Thoracic aorta (tissue), 2 donors: ENCODE results near the gene R3HDM2. TPM values are rescaled to one million over a fixed set of nuclear protein-coding genes. Genes with fewer than 3 reads are reported as not detected.
"Not testable (repeated sequence)": the region's sequence is repeated elsewhere in the genome, so short reads cannot be mapped to it uniquely, and the experiment has no call there.

Experiments used
- ATAC-seq: fragments of 150-250 bp; one replicate; pipeline ENCODE4 v1.8.0; 2017; ENCODE audit warnings: low read depth; ENCODE audit not compliant: insufficient number of reproducible peaks, low FRiP score
- DNase-seq: peaks from one replicate; pipeline ENCODE4 v3.0.0-alpha.2; 2020; ENCODE audit warnings: low spot score
- H3K27ac ChIP-seq, 2 donors: fragments of 200-600 bp; sonication (generic); 1 replicate in 1 of 2; 2 replicates in 1 of 2; pipeline ENCODE4 v1.5.1; 2016; ENCODE audit warnings: mild to moderate bottlenecking in 2 of 2, moderate library complexity in 2 of 2
- H3K27me3 ChIP-seq: fragments of 200-600 bp; sonication (generic); replicated peaks from 2 replicates; pipeline ENCODE4 v1.6.0; 2016; ENCODE audit warnings: mild to moderate bottlenecking; ENCODE audit not compliant: insufficient read depth
- H3K36me3 ChIP-seq: fragments of 200-600 bp; sonication (generic); one replicate; pipeline ENCODE4 v1.5.1; 2016
- H3K4me1 ChIP-seq, 2 donors: fragments of 200-600 bp; sonication (generic); 1 replicate in 1 of 2; 2 replicates in 1 of 2; pipeline versions ENCODE4 v1.5.1 to v1.6.0; 2016; ENCODE audit warnings: low read depth in 2 of 2, mild to moderate bottlenecking in 1 of 2; ENCODE audit not compliant: control insufficient read depth in 1 of 2
- H3K4me3 ChIP-seq: fragments of 200-600 bp; sonication (generic); 2 replicates; pipeline ENCODE4 v1.5.1; 2016; ENCODE audit warnings: mild to moderate bottlenecking
- H3K9me3 ChIP-seq: fragments of 200-600 bp; sonication (generic); 2 replicates; pipeline ENCODE4 v1.5.1; 2016
- total RNA-seq, 2 donors: library from RNA; depleted of rRNA; stranded (reverse); fragments of >200 nt; gene quantifications; one replicate each; pipeline versions ENCODE4 v1.1.0 to v1.2.3, GENCODE V29; 2016
- TF ChIP-seq, protein P1 (sequence below): fragments of 200-600 bp; sonication (generic); IDR thresholded peaks from one replicate; pipeline ENCODE4 v1.5.1; 2019; ENCODE audit warnings: antibody characterized with exemption

Gene R3HDM2
- total RNA-seq, 2 donors from 2014 or later, result 26.5 to 62.4 TPM

GRCh38 chr12:57309420-57309819 lies 121.4 kb downstream of the R3HDM2 start:
- peak overlapping the region; percentile 27 to 70 for H3K27ac ChIP-seq
- no peak for DNase-seq
- no peaks in the 10 kb centered on the region for H3K36me3 ChIP-seq
- no peak overlapping the region for H3K4me3 ChIP-seq
- TF ChIP-seq, protein P1, sequence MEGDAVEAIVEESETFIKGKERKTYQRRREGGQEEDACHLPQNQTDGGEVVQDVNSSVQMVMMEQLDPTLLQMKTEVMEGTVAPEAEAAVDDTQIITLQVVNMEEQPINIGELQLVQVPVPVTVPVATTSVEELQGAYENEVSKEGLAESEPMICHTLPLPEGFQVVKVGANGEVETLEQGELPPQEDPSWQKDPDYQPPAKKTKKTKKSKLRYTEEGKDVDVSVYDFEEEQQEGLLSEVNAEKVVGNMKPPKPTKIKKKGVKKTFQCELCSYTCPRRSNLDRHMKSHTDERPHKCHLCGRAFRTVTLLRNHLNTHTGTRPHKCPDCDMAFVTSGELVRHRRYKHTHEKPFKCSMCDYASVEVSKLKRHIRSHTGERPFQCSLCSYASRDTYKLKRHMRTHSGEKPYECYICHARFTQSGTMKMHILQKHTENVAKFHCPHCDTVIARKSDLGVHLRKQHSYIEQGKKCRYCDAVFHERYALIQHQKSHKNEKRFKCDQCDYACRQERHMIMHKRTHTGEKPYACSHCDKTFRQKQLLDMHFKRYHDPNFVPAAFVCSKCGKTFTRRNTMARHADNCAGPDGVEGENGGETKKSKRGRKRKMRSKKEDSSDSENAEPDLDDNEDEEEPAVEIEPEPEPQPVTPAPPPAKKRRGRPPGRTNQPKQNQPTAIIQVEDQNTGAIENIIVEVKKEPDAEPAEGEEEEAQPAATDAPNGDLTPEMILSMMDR, result no peak
- ATAC-seq, result peak; percentile 85
- H3K9me3 ChIP-seq, result no peaks in the 10 kb centered on the region
- H3K27me3 ChIP-seq, result no peaks in the 10 kb centered on the region
- peaks cover 7 to 23% of the 10 kb centered on the region in 2 donors for H3K4me1 ChIP-seq

- Histone ChIP-seq H3K27me3 (no peaks in the 10 kb centered on the region), H3K9me3 (no peaks in the 10 kb centered on the region), H3K4me3 (no peak overlapping the region), H3K36me3 (peaks cover 14% of the 10 kb centered on the region), H3K27ac (no peak overlapping the region), H3K4me1 (peaks cover 0 to 7% of the 10 kb centered on the region in 2 donors)
- TF ChIP-seq, protein P1, result no peak
- DNase-seq, result no peak
- ATAC-seq, result no peak
Observed at GRCh38 chr12:57300961-57301584, 129.8 kb downstream of the R3HDM2 start.

- ATAC-seq, result no peak
- TF ChIP-seq, protein P1, result no peak
Observed at GRCh38 chr12:57299514-57300016, 131.3 kb downstream of the R3HDM2 start.

GRCh38 chr12:57296291-57296690 lies 134.6 kb downstream of the R3HDM2 start:
- no peaks in the 10 kb centered on the region for H3K27me3 ChIP-seq
- H3K36me3 ChIP-seq, result peaks cover 37% of the 10 kb centered on the region
- no peaks in the 10 kb centered on the region for H3K9me3 ChIP-seq
- H3K4me3 ChIP-seq, result no peak overlapping the region
- DNase-seq (no peak), ATAC-seq (no peak)
- H3K27ac ChIP-seq, result no peak overlapping the region
- no peaks in the 10 kb centered on the region for H3K4me1 ChIP-seq
- TF ChIP-seq, protein P1, result no peak

More at GRCh38 chr12:57299514-57300016, 131.3 kb downstream of the R3HDM2 start:
- H3K4me3 ChIP-seq, result no peak overlapping the region
- H3K4me1 ChIP-seq, result peaks cover 0 to 7% of the 10 kb centered on the region in 2 donors
- no peaks in the 10 kb centered on the region for H3K27me3 ChIP-seq
- H3K27ac ChIP-seq, result no peak overlapping the region
- DNase-seq, result no peak
- no peaks in the 10 kb centered on the region for H3K9me3 ChIP-seq
- H3K36me3 ChIP-seq, result peaks cover 21% of the 10 kb centered on the region

DNA sequence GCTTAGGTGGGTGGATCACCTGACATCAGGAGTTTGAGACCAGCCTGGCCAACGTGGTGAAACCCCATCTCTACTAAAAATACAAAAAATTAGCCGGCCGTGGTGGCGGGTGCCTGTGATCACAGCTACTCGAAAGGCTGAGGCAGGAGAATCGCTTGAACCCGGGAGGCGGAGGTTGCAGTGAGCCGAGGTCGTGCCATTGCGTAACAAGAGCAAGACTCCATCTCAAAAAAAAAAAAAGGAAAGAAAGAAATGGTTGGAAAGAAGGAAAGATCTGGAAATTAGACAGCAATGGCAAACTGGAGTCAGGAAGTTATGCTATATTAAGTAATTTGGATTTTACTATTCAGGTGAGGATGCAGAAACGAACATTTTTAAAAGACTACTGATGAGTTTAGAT lies 148.8 kb downstream of the R3HDM2 start:
- not testable (repeated sequence) for H3K9me3 ChIP-seq, H3K4me3 ChIP-seq, DNase-seq, ATAC-seq, H3K27me3 ChIP-seq, H3K27ac ChIP-seq
- Histone ChIP-seq H3K4me1 (peaks cover 0 to 10% of the 10 kb centered on the region in 2 donors), H3K36me3 (peaks cover 48% of the 10 kb centered on the region)
